ENCODE data around the gene KLHDC4.

KLHDC4 gene

DNA sequence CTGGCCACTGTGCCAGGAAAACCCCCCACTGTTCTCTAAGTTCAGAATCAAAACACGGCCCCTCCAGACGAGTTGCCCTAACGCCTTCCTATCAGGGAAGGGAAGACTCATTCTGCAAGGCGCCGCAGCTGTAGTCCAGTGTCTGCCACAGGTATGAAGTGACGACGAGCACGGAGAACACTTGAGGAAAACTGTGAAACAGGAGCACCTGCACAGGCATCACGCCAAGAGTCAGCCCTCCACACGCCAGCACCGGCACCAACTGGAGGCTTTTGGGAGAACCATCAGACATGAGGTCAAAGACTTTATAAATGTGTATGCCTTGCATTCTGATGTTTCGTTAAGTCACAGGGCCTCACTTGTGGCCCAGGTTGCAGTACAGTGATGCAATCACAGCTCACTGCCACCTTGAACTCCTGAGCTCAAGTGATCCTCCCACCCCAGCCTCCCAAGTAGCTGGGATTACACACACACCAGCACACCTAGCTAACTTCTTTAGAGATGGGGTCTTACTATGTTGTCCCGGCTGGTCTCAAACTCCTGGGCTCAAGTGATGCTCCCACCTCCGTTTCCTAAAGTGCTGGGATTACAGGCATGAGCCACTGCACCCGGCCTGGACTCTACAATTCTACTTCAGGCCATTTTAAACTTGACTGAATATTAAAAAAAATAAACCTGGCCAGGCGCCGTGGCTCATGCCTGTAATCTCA, 22.9 kb downstream of the KLHDC4 start:
- no peak overlapping the region for H3K4me2 ChIP-seq (ENCODE audit: low read depth, low read length, poor library complexity, severe bottlenecking)
- peaks cover 45% of the 10 kb centered on the region for H3K79me2 ChIP-seq (ENCODE audit: insufficient read depth, low read length)
- H3K36me3 ChIP-seq (ENCODE audit: low read length) = peaks cover 2% of the 10 kb centered on the region; the same call in 1 of the 2 replicates

DNA sequence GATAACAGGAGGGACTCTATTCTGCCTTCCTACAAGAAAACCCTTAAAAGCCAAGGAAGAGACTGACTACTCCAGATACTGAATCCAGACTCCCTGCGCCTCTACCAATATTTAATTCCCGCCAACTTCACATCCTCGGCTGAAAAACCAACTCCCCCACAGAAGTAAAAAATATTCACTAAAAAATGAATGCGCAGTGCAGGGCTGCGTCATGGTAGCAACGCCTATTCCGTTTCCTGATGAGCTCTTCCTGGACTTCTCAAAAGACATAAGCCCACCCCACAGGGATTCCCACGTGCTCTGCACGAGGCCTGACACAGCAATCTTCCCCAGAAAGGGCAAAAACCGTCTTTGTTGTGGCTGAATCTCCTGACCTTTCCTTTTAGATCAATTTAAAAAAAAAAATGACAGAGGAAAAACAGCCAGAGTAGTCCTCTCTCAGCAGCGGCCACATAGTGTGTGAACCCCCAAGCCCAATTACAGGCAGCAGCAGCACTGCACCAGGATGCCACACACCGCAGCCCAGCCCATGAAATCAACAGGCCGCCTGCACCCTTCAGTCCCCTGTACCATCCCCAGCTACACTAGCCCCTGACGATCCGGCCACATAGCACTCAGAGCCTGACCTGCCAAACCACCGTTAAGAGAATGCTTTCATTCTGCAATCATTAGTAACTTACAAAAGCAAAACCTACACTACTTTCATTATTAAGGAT, 23.9 kb downstream of the KLHDC4 start:
- Histone ChIP-seq H3K79me2 (ENCODE audit: insufficient read depth, low read length) (peaks cover 49% of the 10 kb centered on the region), H3K36me3 (ENCODE audit: low read length) (peaks cover 2% of the 10 kb centered on the region; the same call in 1 of the 2 replicates), H3K9me2 (replicated peaks; ENCODE audit: insufficient read depth, low read length) (no peaks in the 10 kb centered on the region), H2AFZ (ENCODE audit: low read depth, low read length, severe bottlenecking) (no peak overlapping the region), H3K27ac (ENCODE audit: low read depth, low read length) (no peak overlapping the region), H3F3A (ENCODE audit: insufficient read depth) (no peaks in the 10 kb centered on the region), H3K9me3 (ENCODE audit: insufficient read depth, low read length) (no peaks in the 10 kb centered on the region), H3K4me2 (ENCODE audit: low read depth, low read length, poor library complexity, severe bottlenecking) (no peak overlapping the region), H4K20me1 (ENCODE audit: low read depth, low read length) (no peaks in the 10 kb centered on the region), H3K4me3 (ENCODE audit: insufficient read depth, low read length, poor library complexity, severe bottlenecking) (no peak overlapping the region), H3K27me3 (ENCODE audit: low read length) (no peaks in the 10 kb centered on the region), H3K9ac (ENCODE audit: low read length) (no peak overlapping the region)
- TF ChIP-seq EZH2phosphoT487 (conservative IDR thresholded peaks at IDR 0.05; ENCODE audit: low read length) = no peak
- TF ChIP-seq, protein P1, sequence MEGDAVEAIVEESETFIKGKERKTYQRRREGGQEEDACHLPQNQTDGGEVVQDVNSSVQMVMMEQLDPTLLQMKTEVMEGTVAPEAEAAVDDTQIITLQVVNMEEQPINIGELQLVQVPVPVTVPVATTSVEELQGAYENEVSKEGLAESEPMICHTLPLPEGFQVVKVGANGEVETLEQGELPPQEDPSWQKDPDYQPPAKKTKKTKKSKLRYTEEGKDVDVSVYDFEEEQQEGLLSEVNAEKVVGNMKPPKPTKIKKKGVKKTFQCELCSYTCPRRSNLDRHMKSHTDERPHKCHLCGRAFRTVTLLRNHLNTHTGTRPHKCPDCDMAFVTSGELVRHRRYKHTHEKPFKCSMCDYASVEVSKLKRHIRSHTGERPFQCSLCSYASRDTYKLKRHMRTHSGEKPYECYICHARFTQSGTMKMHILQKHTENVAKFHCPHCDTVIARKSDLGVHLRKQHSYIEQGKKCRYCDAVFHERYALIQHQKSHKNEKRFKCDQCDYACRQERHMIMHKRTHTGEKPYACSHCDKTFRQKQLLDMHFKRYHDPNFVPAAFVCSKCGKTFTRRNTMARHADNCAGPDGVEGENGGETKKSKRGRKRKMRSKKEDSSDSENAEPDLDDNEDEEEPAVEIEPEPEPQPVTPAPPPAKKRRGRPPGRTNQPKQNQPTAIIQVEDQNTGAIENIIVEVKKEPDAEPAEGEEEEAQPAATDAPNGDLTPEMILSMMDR (IDR thresholded peaks at IDR 0.05; ENCODE audit: insufficient read depth, low read length, poor library complexity, severe bottlenecking) = no peak

More for the DNA sequence above, 22.9 kb downstream of the KLHDC4 start:
- no peaks in the 10 kb centered on the region for H3K9me3 ChIP-seq (ENCODE audit: insufficient read depth, low read length)
- H3K9ac ChIP-seq (ENCODE audit: low read length) = no peak overlapping the region
- H3K27me3 ChIP-seq (ENCODE audit: low read length) = no peaks in the 10 kb centered on the region
- no peak for TF ChIP-seq EZH2phosphoT487 (conservative IDR thresholded peaks at IDR 0.05; ENCODE audit: low read length)
- TF ChIP-seq, protein P1 (IDR thresholded peaks at IDR 0.05; ENCODE audit: insufficient read depth, low read length, poor library complexity, severe bottlenecking) = no peak
- H3K27ac ChIP-seq (ENCODE audit: low read depth, low read length) = no peak overlapping the region
- no peaks in the 10 kb centered on the region for H4K20me1 ChIP-seq (ENCODE audit: low read depth, low read length)
- H3K9me2 ChIP-seq (replicated peaks; ENCODE audit: insufficient read depth, low read length) = no peaks in the 10 kb centered on the region
- H2AFZ ChIP-seq (ENCODE audit: low read depth, low read length, severe bottlenecking) = no peak overlapping the region
- H3F3A ChIP-seq (ENCODE audit: insufficient read depth) = no peaks in the 10 kb centered on the region
- no peak overlapping the region for H3K4me3 ChIP-seq (ENCODE audit: insufficient read depth, low read length, poor library complexity, severe bottlenecking)

DNA sequence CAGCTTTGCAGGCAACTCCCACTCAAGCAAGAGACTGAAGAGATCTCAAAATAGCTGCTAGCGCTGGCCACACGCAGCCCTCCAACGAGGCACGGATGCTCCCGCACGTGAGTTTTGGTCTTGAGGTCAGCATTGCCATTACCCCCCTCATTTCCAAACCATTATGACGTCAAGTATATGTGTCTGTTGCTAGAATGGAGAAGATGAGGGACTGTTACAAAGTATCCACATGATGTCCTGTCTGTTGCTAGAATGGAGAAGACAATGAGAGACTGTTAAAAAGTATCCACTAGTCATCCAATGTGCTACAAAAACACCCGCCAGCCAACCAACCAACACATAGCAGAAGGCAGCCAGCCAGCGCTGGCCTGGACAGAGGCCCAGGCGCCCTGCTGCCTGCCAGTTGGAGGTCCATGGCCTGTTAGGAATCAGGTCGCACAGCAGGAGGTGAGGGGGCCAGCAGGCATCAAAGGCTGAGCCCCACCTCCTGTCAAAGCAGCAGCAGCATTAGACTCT, 24.8 kb downstream of the KLHDC4 start:
- TF ChIP-seq, protein P1 (IDR thresholded peaks at IDR 0.05; ENCODE audit: insufficient read depth, low read length, poor library complexity, severe bottlenecking) = no peak
- no peak for TF ChIP-seq EZH2phosphoT487 (conservative IDR thresholded peaks at IDR 0.05; ENCODE audit: low read length)

More for the DNA sequence above, 24.8 kb downstream of the KLHDC4 start:
- Histone ChIP-seq H2AFZ (ENCODE audit: low read depth, low read length, severe bottlenecking) (no peak overlapping the region), H3K79me2 (ENCODE audit: insufficient read depth, low read length) (peaks cover 52% of the 10 kb centered on the region), H3K9ac (ENCODE audit: low read length) (no peak overlapping the region), H3K9me2 (replicated peaks; ENCODE audit: insufficient read depth, low read length) (no peaks in the 10 kb centered on the region), H3K36me3 (ENCODE audit: low read length) (peaks cover 9% of the 10 kb centered on the region; the same call in 1 of the 2 replicates), H3K27me3 (ENCODE audit: low read length) (no peaks in the 10 kb centered on the region), H4K20me1 (ENCODE audit: low read depth, low read length) (no peaks in the 10 kb centered on the region), H3K27ac (ENCODE audit: low read depth, low read length) (no peak overlapping the region), H3K9me3 (ENCODE audit: insufficient read depth, low read length) (no peaks in the 10 kb centered on the region), H3F3A (ENCODE audit: insufficient read depth) (no peaks in the 10 kb centered on the region), H3K4me2 (ENCODE audit: low read depth, low read length, poor library complexity, severe bottlenecking) (no peak overlapping the region), H3K4me3 (ENCODE audit: insufficient read depth, low read length, poor library complexity, severe bottlenecking) (no peak overlapping the region)

Measured in SU-DHL-6 (cell line).